ENCODE measurements around the gene NIPAL1.

- TF ChIP-seq POLR2AphosphoS5 (IDR thresholded peaks at IDR 0.05; ENCODE audit: low read depth, low read length) (no peak), POLR2A (IDR thresholded peaks at IDR 0.05; ENCODE audit: low read depth, low read length) (no peak), TAF1 (IDR thresholded peaks at IDR 0.05; ENCODE audit: low read depth, low read length) (no peak), PAX5 (IDR thresholded peaks at IDR 0.05; ENCODE audit: insufficient read depth, low read length, severe bottlenecking) (no peak)
Observed at GRCh38 chr4:48074657-48075056, 58.1 kb downstream of the NIPAL1 start.

Data from GM12891 (cell line).